GM21619 (cell line): ENCODE measurements around the gene CDH4.

Experiments
- ATAC-seq: cut with Tn5 transposase; IDR thresholded peaks from one replicate; pipeline ENCODE4 v1.9.1; 2021; ENCODE audit not compliant: unreplicated experiment

The CDH4 gene

DNA sequence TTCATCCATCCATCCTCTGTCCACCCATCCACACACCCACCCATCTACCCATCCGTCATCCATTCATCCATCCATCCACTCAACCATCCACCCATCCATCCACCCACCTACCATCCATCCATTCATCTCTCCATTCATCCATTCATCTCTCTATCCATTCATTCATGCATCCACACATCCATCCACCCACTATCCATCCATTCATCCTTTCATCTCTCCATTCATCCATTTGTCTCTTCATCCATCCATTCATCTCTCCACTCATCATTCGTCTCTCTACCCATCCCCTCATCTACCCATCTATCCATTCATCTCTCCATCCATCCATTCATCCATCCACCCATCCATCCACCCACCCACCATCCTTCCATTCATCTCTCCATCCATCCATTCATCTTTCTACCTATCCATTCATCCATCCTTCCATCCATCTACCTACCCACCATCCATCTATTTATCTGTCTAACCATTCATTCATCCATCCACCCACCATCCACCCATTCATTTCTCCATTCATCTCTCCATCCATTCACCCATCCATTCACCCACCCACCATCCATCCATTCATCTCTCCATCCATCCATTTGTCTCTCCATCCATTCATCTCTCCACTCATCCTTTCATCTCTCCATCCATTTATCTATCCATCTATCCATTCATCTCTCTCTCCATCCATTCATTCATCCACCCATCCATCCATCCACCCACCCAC is 538.2 kb downstream of the CDH4 start:
- ATAC-seq = no peak

DNA sequence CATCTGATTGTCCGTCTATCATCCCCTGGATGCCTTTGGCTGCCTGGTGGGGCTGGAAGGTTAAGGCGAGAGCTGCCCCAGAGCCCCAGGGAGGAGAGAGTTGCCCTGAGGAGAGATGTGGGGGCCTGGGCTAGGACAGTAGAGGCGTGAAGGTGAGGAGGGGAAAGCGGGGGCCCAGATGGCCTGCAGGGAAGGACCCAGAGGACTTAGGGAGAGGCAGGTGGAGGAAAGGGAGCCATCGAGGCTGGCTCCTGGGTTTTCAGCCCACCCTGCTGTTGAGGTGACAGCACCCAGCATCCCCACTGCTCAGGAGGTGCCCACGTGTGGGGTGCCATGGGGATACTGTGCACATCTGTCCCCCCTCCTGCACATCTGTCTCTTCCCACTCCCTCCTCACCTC is 539.9 kb downstream of the CDH4 start:
- ATAC-seq = no peak

DNA sequence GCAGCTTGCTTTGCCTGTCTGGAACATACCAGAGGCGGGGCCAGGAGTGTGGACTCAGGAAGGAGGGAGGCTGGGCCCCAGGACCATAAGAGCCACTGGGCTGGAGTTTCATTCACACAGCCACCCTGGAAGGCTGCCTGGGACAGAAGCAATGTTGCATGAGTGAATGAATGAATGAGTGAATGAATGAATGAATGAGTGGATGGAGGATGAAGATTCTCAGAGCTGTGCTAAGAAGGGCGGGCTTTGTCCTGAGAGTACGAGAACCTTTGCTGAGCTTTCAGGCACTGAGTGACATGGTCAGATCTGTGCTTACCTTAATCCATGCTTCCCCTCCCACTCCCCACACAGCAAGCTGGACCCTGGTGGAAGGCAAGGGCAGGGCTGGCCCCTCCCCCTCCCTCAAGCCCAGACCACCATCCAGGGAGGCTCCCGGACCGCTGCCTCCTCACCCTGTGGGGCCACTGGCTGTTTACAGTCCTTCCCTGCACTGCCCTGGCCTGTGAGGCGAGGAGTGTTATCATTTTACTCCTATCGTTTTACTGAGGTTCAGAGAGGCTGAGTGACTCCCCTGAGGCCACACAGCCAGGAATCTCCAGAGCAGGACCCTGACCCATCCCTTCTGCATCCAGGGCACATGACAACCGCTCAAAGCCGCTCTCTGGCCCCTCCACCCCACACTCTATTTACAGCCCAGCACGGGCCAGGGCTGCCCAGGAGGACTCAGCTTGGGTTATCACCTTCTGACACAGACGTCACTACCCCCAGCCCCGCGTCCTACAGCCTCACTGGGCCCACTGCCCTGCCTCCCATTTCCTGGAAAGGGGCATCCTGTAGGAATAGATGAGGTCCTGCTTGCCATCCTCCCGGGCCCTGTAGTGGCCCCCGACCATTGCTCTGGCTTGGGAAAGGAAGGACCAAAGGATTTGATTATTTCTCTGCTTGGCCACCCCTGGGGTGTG is 543.9 kb downstream of the CDH4 start:
- no peak for ATAC-seq

DNA sequence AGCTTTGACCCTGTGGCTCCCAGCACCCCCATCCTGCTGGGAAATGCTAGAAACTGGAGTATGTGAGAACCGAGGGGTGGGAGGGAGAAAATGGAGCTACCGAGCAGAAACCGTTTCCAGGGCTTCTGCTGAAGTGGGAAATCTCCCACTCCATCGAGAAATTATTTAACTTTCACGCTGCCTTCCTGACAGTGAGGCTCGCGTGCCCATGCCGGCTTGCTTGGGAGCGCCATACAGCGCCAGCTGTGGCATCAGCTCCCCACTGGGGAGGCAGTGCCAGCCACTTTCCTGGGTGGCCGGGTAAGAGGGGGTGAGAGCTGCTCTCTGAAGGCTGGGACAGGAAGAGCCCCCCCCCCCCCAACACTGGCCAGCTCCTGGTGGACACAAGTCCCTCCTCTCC is 544.7 kb downstream of the CDH4 start:
- no peak for ATAC-seq

DNA sequence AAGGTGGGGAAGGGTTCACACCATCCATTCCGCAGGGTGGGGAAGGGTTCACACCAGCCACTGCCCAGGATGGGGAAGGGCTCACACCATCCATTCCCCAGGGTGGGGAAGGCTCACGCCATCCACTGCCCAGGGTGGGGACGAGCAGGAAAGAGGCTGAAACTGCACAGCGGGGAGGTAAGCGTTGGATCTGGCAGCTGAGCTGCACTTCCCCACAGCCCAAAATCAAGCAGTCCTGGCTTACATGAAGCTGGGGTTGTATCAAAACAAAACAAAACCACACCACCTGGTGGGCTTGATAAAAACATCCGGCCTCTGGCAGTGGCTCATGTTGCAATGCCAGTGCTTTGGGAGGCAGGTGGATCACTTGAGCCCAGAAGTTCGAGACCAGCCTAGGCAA is 545.1 kb downstream of the CDH4 start:
- ATAC-seq = no peak

DNA sequence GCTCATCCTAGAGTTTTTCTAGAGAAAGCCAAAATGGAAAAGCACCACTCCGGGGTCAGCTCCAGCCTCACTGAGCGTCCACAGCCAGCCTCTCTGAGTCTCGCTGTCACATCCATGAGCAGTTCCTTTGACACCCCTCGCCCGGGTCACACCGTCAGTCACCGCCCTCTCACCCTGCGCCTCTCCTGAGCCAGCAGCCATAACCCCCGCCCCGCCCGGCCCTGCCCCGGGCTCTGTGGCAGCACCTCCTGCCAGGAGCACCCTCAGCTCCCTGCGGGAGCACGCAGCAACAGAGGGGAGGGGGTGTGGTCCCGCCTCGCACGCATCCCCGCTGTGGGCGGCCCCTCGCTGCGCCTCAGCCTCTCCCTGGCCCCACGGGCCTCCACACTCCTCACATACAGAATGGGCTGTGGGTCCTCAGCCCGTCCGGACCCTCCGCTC is 545.9 kb downstream of the CDH4 start:
- no peak for ATAC-seq

DNA sequence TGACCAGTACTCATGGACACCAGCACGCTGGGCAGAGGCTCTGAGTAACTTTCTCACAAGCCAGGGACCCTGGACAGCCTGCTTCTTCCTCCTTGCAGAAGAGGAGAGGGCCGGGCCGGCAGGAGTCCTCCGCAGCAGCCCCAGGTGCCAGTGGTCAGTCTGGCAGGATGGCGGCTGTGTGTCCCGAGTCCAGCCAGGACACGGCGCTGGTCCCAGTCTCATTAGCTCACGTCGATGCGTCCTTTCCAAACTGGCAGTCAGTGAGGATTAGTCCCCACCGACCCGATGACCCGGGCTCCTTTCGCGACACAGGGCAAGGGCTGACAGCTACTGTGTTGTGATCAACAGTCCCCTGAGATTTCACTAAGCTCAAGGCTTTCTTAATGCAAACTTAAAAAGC is 546.6 kb downstream of the CDH4 start:
- ATAC-seq = no peak

DNA sequence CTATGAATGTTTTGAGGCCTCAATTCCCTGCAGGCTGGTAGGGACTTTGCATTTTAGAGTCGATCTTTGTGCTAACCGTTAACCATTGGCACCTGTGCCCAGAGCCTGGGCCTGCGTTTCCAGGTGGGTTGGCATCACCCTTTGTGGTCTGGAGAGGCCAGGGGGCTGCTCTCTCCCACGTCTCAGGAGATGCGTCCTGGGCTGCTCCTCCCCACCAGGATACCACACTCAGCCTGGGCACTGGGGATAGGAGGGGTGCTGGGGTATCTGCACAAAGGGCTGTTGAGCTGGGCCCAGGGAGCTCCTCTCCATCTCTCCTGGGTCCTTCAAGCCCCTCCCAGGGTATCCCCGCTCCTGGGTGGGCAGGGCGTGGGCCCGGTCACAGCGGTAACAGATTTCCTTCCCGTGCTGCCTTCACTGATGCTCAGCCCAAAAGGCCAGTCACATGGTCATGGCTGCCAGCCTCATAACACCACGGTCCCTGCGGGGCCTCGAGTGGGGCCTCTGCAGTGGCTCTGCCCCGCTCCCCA is 547.4 kb downstream of the CDH4 start:
- no peak for ATAC-seq

DNA sequence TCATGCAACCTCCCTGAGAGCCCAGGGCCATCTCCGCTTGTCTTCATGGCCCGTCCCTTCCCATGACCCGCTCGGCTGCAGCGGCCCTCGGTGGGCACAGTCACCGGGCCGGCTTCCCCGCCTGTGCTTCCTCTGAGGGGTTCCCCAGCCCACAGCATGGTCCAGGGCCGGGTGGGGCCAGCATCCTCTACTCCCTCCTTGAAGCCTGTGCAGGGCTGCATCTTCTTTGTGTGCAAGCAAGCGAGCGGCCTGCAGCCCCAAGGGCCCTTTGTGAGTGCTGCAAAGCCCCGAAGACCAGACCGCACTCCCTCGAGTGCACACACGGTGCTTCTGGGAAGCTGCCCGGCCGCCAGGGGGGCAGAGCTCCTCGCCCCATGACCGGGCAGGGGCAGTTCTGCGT is 547.9 kb downstream of the CDH4 start:
- no peak for ATAC-seq

DNA sequence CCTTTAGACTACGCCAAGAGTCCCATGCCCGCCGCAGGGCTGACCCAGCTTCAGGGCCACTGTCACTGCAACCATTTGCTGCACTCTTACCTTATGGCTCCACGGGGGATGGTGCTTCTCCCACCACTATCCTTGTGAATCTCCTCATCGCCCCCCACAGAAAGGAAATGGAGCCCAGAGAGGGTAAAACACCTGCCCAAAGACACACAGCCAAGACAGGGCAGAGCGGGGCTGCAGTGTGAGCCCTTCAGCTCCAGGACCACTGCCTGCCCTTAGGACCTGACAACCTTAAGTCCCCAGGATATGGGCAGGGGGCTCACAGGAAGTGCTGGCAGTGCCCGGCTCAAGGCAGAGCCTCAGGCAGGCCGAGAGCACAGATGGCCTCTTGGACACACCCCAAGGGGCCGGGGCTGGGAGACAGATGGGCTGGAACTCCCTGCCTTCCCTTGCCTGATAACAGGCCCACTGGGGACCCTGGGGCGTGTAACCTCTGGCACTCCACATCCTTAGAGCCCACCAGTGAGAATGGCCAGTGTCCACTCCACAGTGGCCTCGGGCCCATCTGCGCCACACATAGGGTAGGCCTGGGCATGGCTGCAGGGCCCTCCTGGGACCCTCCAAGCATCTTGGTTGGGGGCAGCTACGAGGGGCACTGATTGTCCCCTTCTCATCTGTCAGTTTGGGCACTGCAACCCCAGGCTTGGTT is 548.5 kb downstream of the CDH4 start:
- no peak for ATAC-seq

DNA sequence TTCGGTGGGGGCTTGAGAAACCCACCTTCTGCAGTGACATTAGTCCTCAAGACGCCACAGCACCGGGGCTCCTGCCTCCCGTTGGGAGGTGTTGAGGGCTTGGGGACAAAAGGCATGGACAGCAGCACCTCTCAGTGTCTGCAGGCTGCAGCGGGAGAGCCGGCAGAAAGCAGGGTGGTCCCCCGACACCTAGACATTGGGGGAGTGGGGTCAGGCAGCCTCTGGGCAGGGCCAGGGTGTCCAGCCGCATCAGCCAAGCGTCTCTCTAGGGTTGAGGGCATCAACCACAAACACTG is 549.0 kb downstream of the CDH4 start:
- no peak for ATAC-seq

DNA sequence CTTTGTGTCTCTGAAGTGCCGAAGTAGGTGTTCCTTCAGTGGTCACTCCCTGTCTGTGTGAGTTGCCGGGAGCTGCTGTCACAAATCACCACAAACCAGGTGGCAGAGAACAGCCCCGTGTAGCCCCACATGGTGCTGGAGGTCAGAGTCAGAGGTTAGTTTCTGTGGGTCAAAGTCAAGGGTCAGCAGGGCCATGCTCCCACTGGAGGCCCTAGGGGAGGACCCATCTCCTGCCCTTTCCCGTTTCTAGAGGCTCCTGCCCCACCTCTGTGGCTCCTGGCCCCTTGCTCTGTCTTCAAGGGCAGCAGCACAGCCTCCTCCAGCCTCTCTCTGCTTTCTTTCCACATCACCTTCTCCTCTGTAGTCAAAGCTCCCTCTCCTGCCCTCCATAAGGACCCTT is 549.4 kb downstream of the CDH4 start:
- ATAC-seq = no peak

DNA sequence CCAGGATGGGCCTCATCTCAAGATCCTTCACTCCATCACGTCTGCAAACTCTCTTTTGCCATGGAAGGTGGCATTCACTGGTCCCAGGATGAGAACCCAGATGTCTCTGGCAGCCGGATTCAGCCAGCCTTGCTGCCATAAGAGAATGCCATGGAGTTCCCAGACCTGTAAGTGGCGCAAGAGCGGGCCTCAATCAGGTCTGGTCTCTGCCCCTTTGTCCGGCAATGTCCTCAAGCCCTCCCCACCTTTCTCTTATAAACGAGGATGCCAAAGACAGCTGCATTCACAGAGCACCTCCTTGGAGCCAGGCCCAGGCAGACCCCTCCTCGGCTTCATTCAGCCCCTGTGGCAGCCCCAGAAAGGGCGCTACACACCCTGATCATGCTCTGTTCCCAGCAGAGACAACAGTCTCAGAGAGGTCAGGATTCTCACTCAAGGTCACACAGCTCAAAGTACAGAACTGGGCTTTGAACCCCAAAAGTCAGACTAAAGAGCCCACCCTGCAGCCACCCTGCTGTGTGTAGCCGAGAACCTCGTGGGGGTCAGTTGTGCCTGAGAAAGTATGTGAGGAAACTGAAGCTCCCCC is 549.9 kb downstream of the CDH4 start:
- ATAC-seq = no peak

DNA sequence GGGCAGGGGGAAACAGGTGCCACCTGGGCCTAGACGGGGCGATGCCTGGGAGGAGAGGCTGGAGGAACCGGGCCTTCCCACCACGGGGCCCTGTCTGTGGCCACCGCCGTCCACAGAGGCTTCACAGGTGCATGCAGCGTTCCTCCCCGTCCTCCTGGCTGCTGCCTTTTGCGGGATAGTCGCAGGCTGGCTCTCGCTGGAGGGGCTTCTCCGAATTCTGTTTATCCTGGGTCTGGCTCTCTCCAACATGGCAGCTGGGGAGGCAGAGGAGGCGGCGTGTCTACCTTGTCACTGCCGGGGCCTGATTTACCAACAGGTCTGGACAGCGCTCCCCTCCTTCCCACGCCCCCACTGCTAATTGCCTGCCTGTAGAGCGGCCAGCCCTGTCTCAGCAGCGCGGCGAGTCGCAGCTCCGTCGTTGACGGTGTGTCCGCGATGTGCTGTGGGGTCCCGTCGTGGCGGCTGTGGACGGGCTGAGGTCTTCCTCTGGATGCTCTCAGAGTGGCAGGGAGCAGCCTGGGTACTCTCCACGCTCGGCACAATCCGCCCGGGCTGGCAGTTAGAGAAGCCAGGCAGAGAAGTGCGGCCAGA is 550.8 kb downstream of the CDH4 start:
- ATAC-seq = no peak

DNA sequence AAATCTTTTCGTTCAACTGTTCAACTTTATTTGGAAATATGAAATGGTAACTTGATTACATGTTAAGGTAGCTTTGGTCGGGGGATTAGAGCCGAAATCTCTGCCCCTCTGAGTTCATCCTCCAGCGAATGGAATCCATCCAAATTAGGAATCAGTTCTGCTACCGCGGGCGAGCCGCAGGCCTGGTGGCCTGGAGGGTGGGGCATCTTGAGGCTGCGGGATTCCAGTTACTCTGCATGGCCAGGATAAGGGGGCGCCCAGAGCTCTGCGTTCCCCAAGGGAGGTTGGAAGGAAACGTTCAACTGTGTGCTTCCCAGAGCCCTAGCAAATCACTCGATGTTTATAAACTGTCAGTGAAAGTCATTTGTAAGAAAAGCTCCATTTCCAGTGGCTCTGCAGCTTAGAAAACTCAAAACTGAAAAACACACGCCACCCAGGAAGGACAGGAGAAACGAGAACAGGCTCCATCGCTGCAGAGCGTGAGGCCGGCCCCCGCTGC is 551.4 kb downstream of the CDH4 start:
- no peak for ATAC-seq

DNA sequence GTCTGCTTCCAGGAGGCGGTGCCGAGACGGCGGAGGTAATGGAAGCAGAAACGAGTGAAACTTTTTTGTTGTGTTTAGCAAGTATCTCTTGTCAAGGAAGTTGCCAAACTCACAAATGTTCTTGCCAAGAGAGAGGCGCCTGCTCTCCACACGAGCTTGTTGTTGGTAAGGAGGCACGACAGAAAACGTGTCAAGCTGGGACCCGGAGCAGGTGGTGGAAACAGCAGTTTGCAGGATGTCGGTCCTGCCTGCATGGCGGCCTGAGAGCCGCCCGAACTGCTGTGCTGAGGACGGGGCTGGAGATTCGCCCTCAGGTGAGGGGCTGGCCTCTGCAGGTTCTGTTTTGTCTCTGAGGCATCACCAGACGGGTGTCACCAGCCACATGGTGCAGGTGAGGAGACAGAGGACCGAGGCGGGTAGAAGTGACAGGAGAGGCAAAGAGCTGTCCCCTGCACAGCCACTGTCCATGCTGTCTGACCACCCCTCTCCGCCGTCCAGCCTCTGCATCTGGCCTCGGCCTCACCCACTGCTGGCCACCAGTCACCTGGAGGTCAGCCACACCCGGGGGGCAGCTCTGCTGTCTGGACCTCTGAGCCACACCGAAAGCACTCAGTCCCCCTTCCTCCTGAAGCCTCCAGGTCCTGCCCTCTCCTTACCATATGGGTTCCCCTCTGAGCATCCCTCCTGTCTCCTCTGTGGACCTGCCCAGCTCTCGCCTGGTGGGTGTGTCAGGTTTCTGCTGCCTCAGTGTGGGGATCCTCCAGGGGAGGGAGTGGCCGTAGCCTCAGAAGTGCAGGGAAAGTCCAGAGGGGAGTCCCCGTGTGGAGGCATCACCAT is 552.1 kb downstream of the CDH4 start:
- ATAC-seq = no peak

DNA sequence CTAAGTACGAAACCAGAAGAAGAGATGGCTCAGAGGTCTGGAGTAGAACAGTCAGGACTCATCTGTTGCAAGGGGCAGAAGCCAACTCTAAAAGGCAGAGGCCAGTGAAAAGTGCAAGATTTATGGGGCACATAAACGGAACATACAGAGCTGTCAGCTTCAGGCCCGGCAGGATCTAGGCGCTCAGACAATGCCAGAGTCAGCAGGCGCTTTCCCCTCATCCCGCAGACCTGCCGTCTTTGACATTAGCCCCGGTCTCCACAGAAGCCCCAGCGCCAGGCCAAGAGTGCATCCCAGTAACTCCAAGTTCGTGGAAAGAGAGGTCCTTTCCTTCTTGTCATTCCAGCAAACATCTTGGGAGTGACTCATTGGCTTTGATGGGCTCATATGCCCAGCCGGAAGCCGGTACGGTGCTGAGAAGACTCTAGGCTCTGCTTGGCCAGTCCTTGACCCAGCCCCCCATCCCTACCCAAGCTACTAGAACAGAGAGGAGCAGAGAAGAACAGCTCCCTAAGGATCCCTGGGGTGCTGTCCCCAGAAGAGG is 552.8 kb downstream of the CDH4 start:
- ATAC-seq = no peak

DNA sequence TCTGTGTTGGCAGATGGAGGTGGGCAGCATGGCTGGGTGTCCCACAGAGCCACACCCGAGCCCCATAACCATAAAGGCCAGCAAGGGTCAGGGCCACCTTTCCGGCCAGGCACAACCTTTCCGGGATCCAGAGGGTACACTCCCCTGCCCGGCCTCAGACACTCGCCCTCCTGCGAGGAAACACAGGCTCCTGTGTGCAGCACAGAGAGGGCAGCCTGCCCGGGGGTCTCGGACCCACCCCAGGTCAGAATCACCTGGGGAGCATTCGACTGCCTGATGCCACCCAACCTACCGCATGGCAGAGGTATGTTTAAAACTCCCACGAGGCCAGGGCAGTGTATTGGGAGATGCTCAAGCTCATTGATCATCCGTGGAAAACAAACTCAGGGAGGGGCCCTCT is 553.3 kb downstream of the CDH4 start:
- no peak for ATAC-seq

DNA sequence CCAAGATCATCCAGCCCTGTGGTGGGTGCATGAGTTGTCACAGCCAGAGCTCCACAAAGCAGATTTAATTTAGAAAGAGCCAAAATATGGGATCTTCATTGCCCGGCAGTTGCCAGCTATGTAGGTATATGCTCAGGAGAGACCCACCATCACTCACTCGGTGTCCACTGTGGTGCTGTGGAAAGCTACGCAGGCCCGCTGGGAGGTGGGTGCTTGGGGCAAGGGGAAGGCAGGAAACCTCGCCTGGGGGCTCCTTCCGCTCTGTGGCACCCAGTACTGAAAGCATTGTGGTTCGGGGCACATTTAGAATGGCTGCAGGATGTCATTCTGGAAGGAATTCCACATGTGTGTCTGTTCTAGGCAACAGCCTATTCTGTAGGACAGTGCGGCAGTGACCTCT is 553.7 kb downstream of the CDH4 start:
- ATAC-seq = no peak

DNA sequence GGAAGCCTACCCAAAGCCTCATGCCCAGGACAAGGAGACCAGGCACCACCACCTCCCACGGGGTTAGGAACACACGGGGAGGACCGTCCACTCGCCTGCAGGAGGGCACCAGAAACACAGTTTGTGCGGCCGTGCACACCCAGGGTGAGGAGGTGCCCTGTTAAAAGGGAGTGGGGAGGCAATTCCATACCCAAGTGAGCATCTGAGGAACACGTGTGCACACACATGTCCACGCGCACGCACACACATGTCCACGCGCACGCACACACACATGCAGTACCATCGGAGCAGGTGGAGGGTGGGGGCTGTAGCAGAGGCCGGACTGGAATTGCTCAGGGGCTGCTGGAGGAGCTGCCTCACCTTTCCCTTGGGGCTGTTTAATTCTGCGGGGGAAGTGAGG is 554.3 kb downstream of the CDH4 start:
- ATAC-seq = no peak
